Testis (tissue), 3 donors: Measurements from ENCODE around the gene SARM1. TPM values are rescaled to one million over a fixed set of nuclear protein-coding genes. Genes with fewer than 3 reads are reported as not detected.

Experiments
- DNase-seq: peaks from one replicate; pipeline ENCODE4 v3.0.0-alpha.2; 2019
- H3K27ac ChIP-seq, 2 donors: fragments of 200-600 bp; sonication (generic); one replicate each; pipeline ENCODE4 v1.5.1; 2019
- H3K27me3 ChIP-seq: fragments of 200-600 bp; sonication (generic); one replicate; pipeline ENCODE4 v1.5.1; 2019
- H3K36me3 ChIP-seq: fragments of 200-600 bp; sonication (generic); one replicate; pipeline ENCODE4 v1.5.1; 2017; ENCODE audit warnings: low read depth; ENCODE audit errors: missing control alignments
- H3K4me1 ChIP-seq: fragments of 200-600 bp; sonication (generic); one replicate; pipeline ENCODE4 v1.5.1; 2019
- H3K4me3 ChIP-seq, 2 donors: fragments of 200-600 bp; sonication (generic); one replicate each; pipeline ENCODE4 v1.5.1; 2017 to 2019
- H3K9me3 ChIP-seq: fragments of 200-600 bp; sonication (generic); one replicate; pipeline ENCODE4 v1.5.1; 2017
- CTCF ChIP-seq, 3 experiments: fragments of 450-650 bp in 2 of 3; fragments of 200-600 bp in 1 of 3; sonication (generic) in 1 of 3; IDR thresholded peaks; one replicate each; pipeline ENCODE4 v1.5.1; 2016 to 2019; ENCODE audit warnings: antibody characterized with exemption in 3 of 3, mild to moderate bottlenecking in 2 of 3, moderate library complexity in 1 of 3
- POLR2A ChIP-seq: fragments of 450-650 bp; IDR thresholded peaks from one replicate; pipeline ENCODE4 v1.6.1; 2017; ENCODE audit warnings: antibody characterized with exemption, mild to moderate bottlenecking, moderate library complexity
- WGBS, 2 donors: methylation state at CpG; one replicate each; pipeline ENCODE4 v1.1.5; 2018; 5-methylcytosine and 5-hydroxymethylcytosine counted together
- intact Hi-C: fragments of 100-400 bp; cut with DNase I; formaldehyde crosslinking; loops from one replicate; pipeline ENCODE4 v1.15.1; 2023; ENCODE audit warnings: low total_unique reads
- polyA plus RNA-seq: library from polyadenylated mRNA; stranded (reverse); fragments of 350-450 nt; fragmentation: Illumina TruSeq; extraction: RNeasy Lipid Tissue Mini Kit (QIAGEN cat#74804); gene quantifications from one replicate; pipeline ENCODE4 v1.2.3, GENCODE V29; 2014; ENCODE audit warnings: low read depth, low replicate concordance; ENCODE audit not compliant: insufficient read depth
- total RNA-seq, 2 donors: library from RNA; depleted of rRNA; stranded (reverse); fragments of >200 nt; gene quantifications; one replicate each; pipeline ENCODE4 v1.2.3, GENCODE V29; 2016

The SARM1 gene
- total and polyA plus RNA-seq, 3 donors from 2014 or later, result 6.6 to 19.9 (median 18.6) TPM

GRCh38 chr17:28344011-28344410, 27.5 kb upstream of the SARM1 start:
- Histone ChIP-seq H3K36me3 (no peaks in the 10 kb centered on the region), H3K9me3 (no peaks in the 10 kb centered on the region), H3K4me1 (peaks cover 25% of the 10 kb centered on the region), H3K27me3 (no peaks in the 10 kb centered on the region), H3K4me3 (no peak overlapping the region), H3K27ac (no peak overlapping the region)
- intact Hi-C loops, result no loop called here
- DNase-seq, result no peak
- TF ChIP-seq POLR2A, result no peak
- no peak for TF ChIP-seq CTCF (IDR thresholded peaks at IDR 0.05)
- WGBS, 2 donors, result 94 to 97% methylated on average over 9 of the region's 9 CpGs

GRCh38 chr17:28344435-28344901, 27.0 kb upstream of the SARM1 start:
- Histone ChIP-seq H3K27me3 (no peaks in the 10 kb centered on the region), H3K36me3 (no peaks in the 10 kb centered on the region), H3K4me3 (no peak overlapping the region), H3K4me1 (peaks cover 25% of the 10 kb centered on the region), H3K9me3 (no peaks in the 10 kb centered on the region), H3K27ac (no peak overlapping the region)
- TF ChIP-seq POLR2A (no peak), CTCF (IDR thresholded peaks at IDR 0.05) (no peak)
- DNase-seq, result no peak
- WGBS, 2 donors, result 90 to 96% methylated on average over 15 to 19 of the region's 19 CpGs
- intact Hi-C loops, result no loop called here

GRCh38 chr17:28345419-28346198, 25.9 kb upstream of the SARM1 start:
- no peak overlapping the region for H3K4me3 ChIP-seq
- H3K27ac ChIP-seq, result peak overlapping the region in 1 of 2 donors; percentile 39
- no peaks in the 10 kb centered on the region for H3K9me3 ChIP-seq
- H3K27me3 ChIP-seq, result no peaks in the 10 kb centered on the region
- WGBS, 2 donors, result 74 to 77% methylated on average over 11 to 13 of the region's 13 CpGs
- peaks cover 25% of the 10 kb centered on the region for H3K4me1 ChIP-seq
- no peak for DNase-seq
- TF ChIP-seq POLR2A (no peak), CTCF (IDR thresholded peaks at IDR 0.05) (no peak)
- no peaks in the 10 kb centered on the region for H3K36me3 ChIP-seq
- intact Hi-C loops, result no loop called here

- no peak for DNase-seq
- intact Hi-C loops, result no loop called here
- TF ChIP-seq CTCF (IDR thresholded peaks at IDR 0.05) (no peak), POLR2A (no peak)
- Histone ChIP-seq H3K36me3 (no peaks in the 10 kb centered on the region), H3K27me3 (no peaks in the 10 kb centered on the region), H3K9me3 (no peaks in the 10 kb centered on the region), H3K27ac (peak overlapping the region; percentile 39 to 47), H3K4me3 (no peak overlapping the region), H3K4me1 (peaks cover 25% of the 10 kb centered on the region)
- 66 to 84% methylated on average over 2 of the region's 2 CpGs for WGBS, 2 donors
These were observed 25.3 kb upstream of the SARM1 start for GRCh38 chr17:28346199-28346580.
